ENCODE results near the gene SPDYE1. TPM values are rescaled to one million over a fixed set of nuclear protein-coding genes. Genes with fewer than 3 reads are reported as not detected.

The SPDYE1 gene
- total and polyA plus RNA-seq, 2 of the 13 experiments (the other 11 are each of a cell fraction or from before 2014, with no cell fraction given) = not detected

DNA sequence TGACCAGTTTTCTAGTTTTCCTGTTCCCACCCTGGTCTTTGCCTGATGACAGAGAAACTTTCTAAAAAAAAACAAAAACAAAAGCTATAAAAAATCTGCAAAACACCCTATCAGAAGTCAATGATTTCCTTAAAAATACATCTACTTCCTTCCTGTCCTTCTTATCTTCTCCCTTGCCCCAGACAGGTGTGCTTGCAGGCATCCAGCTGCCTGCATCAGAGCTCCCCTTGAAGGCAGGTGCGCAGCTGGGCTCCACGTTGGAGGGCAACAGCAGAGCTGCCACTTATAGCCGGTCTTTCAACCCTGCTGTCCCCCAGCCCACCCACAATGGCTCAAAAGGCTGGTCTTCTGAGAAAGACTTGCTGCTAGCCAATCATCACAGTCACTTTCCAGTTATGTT is 41.7 kb upstream of the SPDYE1 start (continued):
- TF ChIP-seq, protein P1, sequence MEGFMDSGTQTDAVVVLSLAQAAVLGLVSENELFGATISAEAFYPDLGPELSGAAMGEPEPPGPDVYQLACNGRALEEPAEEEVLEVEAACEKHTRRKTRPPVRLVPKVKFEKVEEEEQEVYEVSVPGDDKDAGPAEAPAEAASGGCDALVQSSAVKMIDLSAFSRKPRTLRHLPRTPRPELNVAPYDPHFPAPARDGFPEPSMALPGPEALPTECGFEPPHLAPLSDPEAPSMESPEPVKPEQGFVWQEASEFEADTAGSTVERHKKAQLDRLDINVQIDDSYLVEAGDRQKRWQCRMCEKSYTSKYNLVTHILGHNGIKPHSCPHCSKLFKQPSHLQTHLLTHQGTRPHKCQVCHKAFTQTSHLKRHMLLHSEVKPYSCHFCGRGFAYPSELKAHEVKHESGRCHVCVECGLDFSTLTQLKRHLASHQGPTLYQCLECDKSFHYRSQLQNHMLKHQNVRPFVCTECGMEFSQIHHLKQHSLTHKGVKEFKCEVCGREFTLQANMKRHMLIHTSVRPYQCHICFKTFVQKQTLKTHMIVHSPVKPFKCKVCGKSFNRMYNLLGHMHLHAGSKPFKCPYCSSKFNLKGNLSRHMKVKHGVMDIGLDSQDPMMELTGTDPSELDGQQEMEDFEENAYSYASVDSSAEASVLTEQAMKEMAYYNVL (CRISPR knock-in tag; IDR thresholded peaks at IDR 0.05; ENCODE audit: borderline replicate concordance) = no peak
- no peak for TF ChIP-seq IRF9 (CRISPR knock-in tag; IDR thresholded peaks at IDR 0.05; ENCODE audit: borderline replicate concordance)

DNA sequence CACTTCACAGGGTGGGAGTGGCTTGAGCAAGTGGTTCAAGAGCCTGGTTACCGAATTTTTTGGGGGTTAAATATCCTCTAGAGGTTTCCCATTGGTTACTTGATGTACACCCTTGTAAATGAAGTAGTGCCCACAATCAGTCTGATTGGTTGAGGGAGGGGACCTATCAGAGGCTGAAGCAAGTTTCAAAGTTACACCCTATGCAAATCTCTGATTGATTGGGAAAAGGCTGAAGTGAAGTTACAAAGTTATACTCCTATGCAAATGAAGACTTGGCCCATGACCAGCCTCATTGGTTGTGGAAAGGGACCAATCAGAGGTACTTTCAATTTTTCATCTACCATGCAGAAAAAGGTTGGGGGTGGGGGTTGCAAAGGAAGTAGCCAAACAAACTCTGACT is 36.8 kb upstream of the SPDYE1 start:
- CTCF ChIA-PET (ENCODE audit: low intra/inter-chr PET ratio, low total read pairs) = no interaction called here
- no peak overlapping the region for H2AFZ ChIP-seq (ENCODE audit: low read length)
- POLR2A ChIA-PET = no interaction called here
- no peaks in the 10 kb centered on the region for H3K9me3 ChIP-seq (ENCODE audit: low read length)
- H3K27ac ChIP-seq (ENCODE audit: extremely low read length, insufficient read depth, low read length) = no peak overlapping the region
- in situ Hi-C loops (cut with HindIII; ENCODE audit: extremely low pct_ligation_motif_present, low pct_unique_long_range_greater_than_20kb) = no loop called here
- WGBS (ENCODE audit: low lambda C conversion rate) = 10% methylated on average over 1 of the region's 1 CpG
- no peaks in the 10 kb centered on the region for H3K79me2 ChIP-seq (ENCODE audit: insufficient read depth, low read length)
- no peak overlapping the region for H3K9ac ChIP-seq (ENCODE audit: insufficient read depth, low read depth, low read length)
- no peaks in the 10 kb centered on the region for H4K20me1 ChIP-seq (ENCODE audit: insufficient read depth, low read length)
- no peaks in the 10 kb centered on the region; a peak in 1 of 5 replicates for H3K36me3 ChIP-seq (replicated peaks in 1 of 2; ENCODE audit: control insufficient read depth in 1 of 2, insufficient read depth in 2 of 2, low read length in 2 of 2)
- no peaks in the 10 kb centered on the region for H3K27me3 ChIP-seq (ENCODE audit: control insufficient read depth in 1 of 2, insufficient read depth in 2 of 2, low read length in 2 of 2)
- DNase-seq (ENCODE audit: low spot score) = no peak
- BruUV-seq (replicated peaks) = no TSS peak
- no peak overlapping the region for H3K4me3 ChIP-seq (replicated peaks in 1 of 3; ENCODE audit: insufficient read depth in 1 of 3, low read depth in 2 of 3, low read length in 3 of 3)
- no peak for ATAC-seq
- intact Hi-C loops (cut with micrococcal nuclease; ENCODE audit: unreplicated experiment) = no loop called here
- no peaks in the 10 kb centered on the region for H3K4me1 ChIP-seq (ENCODE audit: insufficient read depth, low read length)
- TF ChIP-seq TCF7L2 (IDR thresholded peaks at IDR 0.05; ENCODE audit: low read depth, low read length) (no peak), SATB2 (CRISPR knock-in tag; IDR thresholded peaks at IDR 0.05) (no peak), ZKSCAN8 (CRISPR knock-in tag; IDR thresholded peaks at IDR 0.05; ENCODE audit: borderline replicate concordance) (no peak), DNMT1 (CRISPR knock-in tag; IDR thresholded peaks at IDR 0.05) (no peak), ZBTB38 (CRISPR knock-in tag; IDR thresholded peaks at IDR 0.05) (no peak), ETV5 (CRISPR knock-in tag; IDR thresholded peaks at IDR 0.05; ENCODE audit: borderline replicate concordance) (no peak), ZNF816 (CRISPR knock-in tag; IDR thresholded peaks at IDR 0.05; ENCODE audit: borderline replicate concordance) (no peak)
- TF ChIP-seq, protein P2, sequence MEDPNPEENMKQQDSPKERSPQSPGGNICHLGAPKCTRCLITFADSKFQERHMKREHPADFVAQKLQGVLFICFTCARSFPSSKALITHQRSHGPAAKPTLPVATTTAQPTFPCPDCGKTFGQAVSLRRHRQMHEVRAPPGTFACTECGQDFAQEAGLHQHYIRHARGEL (CRISPR knock-in tag; IDR thresholded peaks at IDR 0.05) = no peak
- no peak for FAIRE-seq
- H3K4me2 ChIP-seq (ENCODE audit: low read depth, low read length) = no peak overlapping the region
